WI38 (cell line): ENCODE data around the gene HSPA12A.

ENCODE experiments used
- H3K4me3 ChIP-seq: 2 replicates; pipeline ENCODE4 v1.5.1; 2011; ENCODE audit warnings: low read depth, mild to moderate bottlenecking, control low read depth, low read length
- TF ChIP-seq, protein P1 (sequence below): IDR thresholded peaks from 2 replicates; pipeline ENCODE4 v1.5.1; 2012; ENCODE audit warnings: low read depth, mild to moderate bottlenecking, control low read depth, low read length

HSPA12A gene

DNA sequence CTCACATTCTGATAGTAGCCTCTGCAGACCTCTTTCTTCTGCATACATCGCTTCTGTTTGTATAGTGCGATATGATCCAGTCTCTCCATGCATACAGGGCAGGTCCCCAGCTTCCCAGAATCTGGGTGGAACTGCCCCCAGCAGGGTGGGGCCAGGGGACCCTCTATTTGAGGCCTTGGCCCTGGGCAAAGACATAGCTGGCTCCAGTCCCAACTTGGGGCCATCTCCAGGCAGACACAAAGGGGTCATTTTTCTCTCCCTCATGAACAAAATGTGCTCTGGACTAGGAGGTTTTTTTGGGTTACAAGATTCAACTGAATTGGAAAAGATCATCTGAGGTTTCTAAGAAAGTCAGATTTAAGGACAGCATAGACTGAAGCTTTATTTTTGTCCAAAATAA is 21.1 kb upstream of the HSPA12A start:
- TF ChIP-seq, protein P1, sequence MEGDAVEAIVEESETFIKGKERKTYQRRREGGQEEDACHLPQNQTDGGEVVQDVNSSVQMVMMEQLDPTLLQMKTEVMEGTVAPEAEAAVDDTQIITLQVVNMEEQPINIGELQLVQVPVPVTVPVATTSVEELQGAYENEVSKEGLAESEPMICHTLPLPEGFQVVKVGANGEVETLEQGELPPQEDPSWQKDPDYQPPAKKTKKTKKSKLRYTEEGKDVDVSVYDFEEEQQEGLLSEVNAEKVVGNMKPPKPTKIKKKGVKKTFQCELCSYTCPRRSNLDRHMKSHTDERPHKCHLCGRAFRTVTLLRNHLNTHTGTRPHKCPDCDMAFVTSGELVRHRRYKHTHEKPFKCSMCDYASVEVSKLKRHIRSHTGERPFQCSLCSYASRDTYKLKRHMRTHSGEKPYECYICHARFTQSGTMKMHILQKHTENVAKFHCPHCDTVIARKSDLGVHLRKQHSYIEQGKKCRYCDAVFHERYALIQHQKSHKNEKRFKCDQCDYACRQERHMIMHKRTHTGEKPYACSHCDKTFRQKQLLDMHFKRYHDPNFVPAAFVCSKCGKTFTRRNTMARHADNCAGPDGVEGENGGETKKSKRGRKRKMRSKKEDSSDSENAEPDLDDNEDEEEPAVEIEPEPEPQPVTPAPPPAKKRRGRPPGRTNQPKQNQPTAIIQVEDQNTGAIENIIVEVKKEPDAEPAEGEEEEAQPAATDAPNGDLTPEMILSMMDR, result no peak

DNA sequence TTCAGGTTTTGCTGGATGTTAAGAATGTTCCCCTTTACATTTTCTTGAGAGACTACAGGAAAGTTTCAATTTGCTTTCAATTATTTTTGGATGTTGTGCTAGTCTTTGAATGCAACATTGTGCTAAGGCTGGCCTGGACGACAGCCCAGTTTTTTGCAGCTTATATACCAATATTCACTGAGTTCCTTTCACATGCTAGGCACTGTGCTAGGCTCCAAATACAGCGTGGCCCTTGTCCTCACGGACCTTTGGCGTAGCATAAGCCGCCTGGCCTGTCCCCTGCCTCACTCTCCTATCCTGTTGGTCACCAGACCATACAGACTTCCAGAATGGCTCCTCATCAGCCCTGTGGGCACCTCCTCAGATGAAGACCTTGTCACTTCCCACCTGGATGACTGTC is 19.5 kb upstream of the HSPA12A start:
- no peak overlapping the region for H3K4me3 ChIP-seq
- TF ChIP-seq, protein P1, result no peak

More for the DNA sequence above, 21.1 kb upstream of the HSPA12A start:
- H3K4me3 ChIP-seq, result no peak overlapping the region

DNA sequence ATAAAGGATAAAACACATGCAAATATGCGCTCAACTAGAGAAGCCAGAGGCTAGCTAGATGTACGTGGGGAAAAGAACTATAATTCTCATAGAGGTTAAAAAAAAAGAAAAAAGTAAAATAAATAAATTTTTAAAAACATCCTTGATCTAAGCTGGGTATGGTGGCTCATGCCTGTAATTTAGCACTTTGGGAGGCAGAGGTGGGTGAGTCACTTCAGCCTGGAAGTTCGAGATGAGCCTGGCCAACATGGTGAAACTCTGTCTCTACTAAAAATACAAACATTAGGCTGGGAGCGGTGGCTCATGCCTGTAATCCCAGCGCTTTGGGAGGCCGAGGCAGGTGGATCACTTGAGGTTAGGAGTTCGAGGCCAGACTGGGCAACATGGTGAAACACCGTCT is 18.6 kb upstream of the HSPA12A start:
- TF ChIP-seq, protein P1, result no peak

DNA sequence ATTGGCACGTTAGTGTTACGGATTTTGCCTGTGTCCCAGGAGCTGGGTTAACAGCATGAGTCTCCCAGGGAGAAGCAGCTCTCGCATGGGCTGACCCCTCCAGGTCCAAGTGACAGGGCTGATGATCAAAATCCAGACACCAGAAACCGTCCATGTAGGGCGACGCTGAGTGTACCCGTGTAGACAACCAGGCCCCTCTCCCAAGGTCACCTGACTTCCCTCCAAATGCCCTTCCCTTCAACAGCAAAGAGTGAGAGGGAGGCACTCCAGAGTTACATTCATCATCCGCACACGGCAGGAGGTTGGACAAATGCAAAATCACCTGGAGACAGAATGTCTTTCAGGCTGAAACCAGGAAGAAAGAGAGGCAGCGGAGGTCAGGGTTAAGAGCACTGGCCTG is 14.9 kb upstream of the HSPA12A start:
- TF ChIP-seq, protein P1, result no peak
- H3K4me3 ChIP-seq, result no peak overlapping the region

More for the DNA sequence above, 18.6 kb upstream of the HSPA12A start:
- H3K4me3 ChIP-seq, result no peak overlapping the region

- TF ChIP-seq, protein P1, result no peak
- no peak overlapping the region for H3K4me3 ChIP-seq
These were observed 13.9 kb upstream of the HSPA12A start for GRCh38 chr10:116756277-116756676.

GRCh38 chr10:116753759-116754158 is 11.4 kb upstream of the HSPA12A start:
- TF ChIP-seq, protein P1, result no peak
- no peak overlapping the region for H3K4me3 ChIP-seq

GRCh38 chr10:116752969-116753665 is 10.8 kb upstream of the HSPA12A start:
- no peak overlapping the region for H3K4me3 ChIP-seq
- TF ChIP-seq, protein P1, result no peak
